ENCODE results near the gene MYH15.

The MYH15 gene

DNA sequence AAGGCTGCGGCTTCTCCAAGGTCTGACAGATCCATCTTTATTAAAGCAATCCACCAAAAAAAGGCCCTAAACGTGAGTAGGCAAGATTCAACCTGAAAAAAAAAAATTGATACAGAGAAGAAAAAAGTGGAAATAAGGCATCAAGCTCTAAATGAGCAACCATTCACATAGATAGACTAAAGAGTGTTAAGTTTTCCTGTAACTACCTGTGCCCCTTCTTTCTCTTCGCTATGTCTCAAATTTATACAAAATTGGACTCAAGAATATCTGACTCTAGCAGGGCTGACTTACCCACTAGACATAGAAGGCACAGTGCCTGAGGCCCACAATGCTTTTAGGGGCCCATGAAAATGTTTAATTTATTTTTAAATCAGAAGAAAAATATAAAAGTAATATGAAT lies at the start of gene MYH15:
Gene MYH15 (minus strand): TSS at position 101 of the 400 bp plus-strand sequence. CDS start 66 bp downstream, at position 35.
- DNase-seq: no peak

DNA sequence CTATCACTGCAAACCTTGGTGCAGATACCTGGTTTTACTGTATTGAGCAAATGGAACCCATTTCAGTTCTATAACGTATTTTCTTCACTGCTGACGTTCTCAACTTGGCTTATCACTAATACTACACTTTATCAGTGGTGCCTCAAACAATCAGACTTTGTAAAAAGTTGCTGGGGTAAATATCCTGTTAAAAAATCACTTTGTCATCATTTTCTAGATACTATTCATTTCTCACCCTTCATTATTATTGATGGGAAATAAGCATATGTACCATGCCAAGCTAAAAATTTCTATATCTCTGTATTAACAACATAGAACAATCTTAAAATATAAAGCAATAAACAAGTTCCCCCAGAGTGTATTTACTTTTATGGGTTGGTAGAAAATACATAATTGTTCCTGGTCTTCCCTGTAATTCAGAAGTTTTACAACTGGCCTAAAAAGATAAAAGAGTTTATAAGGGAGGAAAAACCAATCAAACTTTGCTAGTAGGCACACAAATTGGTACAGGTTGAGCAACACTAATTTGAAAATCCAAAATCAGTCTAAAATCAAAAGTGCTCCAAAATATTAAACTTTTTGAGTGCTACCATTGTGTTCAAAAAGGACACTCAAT lies 45.7 kb upstream of the MYH15 start:
- no peak for DNase-seq

DNA sequence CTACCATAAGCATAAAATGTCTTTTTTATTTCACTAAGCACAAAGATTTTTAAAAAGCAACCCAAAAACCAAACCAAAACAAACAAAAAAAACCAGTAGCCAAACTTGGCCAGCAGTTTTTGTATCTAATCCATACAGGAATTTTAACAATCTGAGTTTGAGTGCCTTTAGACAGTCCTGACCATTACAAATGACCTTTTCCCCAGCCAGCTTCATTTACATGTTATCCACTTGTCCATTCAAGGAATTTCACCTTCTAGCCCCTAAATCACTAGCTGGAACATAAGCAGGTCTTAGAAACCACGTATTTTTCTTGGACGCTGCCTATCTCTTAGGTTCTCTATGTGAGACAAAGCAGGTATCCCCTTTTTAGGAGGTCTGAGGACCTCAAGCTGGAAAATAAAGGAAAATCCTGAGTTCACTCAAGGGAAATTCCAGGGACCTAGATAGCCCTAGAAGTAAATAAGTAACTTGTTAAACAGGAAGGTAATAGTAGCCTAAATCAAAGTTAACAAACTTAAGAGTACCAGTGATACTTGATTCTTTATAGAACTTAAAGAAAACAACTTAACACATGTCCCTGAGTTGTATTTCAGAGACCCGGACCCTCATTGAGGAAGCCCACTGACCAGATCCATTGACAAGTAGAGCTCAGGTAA lies 44.6 kb upstream of the MYH15 start:
- no peak for DNase-seq

DNA sequence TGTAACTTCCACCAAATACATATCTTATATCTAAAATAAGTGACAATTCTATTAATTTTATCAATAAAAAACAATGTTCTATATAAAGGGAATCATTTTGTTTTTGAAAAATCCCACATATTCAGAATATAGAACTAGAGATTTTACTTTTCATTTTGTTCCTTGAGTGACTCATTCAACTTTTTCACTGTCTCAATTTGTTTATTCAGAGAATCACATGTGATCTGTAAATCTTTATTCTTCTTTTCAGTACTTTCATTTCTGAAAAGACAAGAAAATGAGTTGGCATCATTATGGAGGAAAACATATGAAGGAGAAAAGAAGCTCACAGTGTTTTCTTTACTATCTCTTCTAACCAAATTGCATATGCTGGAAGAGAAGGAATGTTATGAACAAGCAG lies 43.8 kb upstream of the MYH15 start:
- DNase-seq: no peak

DNA sequence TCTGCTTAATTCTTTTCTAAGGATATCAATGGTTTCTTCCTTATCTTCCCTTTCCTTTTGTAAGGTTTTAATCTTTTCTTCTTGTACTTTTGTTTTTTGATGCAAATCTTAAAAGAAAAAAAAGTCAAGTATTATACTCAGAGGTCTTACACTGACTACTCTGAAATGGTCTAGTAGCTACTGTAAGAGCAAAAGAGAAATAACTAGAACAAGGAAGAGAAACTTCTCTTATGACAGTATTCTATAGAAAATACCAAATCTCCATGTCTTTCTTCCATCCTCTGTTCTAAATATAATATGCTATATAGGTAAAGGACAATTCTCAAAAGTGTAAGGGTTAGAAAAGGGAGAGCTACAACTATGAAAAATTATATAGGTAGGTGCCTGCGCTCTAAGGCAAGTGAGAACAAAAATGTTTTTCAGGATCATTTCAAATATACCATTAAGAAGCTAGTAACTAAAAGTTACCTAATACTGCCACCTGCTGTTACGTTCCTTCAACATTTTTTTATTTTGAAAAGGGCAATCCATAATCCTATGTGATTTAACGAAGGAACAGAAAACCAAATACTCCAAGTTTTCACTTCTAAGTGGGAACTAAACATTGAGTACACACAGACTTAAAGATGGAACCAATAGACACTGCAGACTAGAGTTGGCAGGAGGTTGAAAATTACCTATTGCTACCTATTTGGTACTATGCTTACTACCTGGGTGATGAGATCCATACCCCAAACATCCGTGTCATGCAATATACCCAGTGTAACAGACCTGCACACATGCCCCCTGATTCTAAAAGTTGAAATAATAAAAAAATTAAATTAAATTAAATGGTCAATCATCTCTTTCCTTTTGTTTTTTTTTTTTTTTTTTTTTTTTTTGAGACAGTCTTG lies 42.1 kb upstream of the MYH15 start:
- no peak for DNase-seq

DNA sequence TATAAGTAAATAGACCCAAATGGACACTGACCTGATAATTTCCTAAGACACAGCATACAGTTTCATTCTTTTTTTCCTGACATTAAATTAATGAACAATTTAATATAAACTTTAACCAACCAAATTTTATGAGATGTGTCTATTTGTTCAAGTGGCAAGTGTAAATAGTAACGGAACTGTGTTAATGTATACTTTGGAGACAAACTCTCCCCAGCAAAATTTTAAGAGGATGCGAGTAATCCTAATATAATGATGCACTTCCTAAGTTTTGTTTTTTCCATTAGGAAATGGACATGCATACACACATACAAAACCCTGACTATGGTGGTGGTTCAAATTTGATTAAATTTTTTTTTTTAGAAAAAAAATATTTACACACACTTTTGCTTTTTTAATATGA lies 38.5 kb upstream of the MYH15 start:
- no peak for DNase-seq

DNA sequence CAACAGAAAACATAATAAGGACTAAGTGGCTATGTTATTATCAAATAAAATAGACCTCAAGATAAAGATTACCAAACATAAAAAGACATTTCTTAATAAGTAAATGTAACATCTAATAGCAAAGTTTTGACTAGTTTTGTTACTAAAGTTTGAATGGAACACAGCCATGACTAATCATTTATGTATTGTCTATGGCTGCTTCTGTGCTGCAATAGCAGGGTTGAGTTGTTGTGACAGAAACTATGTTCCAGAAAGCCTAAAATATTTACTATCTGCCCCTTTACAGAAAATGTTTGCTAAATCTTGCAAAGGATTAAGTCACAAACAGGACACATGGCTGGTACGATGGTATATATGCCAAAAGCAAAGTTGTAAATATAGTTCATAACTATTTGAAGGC lies 37.9 kb upstream of the MYH15 start:
- DNase-seq: no peak

DNA sequence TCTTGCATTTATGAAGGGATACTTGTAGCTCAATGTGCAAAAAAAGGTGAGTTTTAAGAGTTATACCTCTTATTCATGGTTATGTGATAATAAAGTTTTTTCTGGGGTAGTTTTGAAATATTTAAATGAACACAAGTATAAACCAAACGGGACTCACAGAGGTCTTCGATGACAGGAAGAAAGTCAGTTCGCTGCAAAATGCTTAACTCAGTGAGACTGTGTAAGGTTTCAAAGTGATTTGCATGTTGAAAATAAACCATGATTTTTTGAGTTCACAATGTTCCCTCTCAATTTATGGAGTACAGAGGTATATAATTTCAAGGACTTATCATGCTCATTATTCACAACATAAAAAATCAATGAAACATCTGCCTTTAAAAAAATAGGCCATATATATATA lies 36.3 kb upstream of the MYH15 start:
- no peak for DNase-seq

DNA sequence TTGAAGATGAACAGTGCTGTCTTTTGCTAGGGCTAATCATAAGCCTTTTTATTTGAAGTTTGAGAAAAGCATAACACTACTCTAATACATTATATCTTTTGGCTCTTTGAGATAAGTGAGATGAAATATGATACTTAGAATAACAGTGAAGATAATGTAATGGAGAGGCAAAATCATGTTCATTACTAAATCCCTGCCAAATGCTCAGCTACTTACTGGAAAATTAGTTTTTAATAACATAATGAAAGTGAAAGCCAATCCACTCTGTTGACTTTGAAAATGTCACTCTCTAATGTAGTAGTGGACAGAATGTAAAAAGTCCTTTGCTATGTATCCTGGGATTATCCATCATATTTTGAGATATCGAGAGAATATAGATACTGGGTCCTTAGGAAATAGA lies 35.9 kb upstream of the MYH15 start:
- no peak for DNase-seq

DNA sequence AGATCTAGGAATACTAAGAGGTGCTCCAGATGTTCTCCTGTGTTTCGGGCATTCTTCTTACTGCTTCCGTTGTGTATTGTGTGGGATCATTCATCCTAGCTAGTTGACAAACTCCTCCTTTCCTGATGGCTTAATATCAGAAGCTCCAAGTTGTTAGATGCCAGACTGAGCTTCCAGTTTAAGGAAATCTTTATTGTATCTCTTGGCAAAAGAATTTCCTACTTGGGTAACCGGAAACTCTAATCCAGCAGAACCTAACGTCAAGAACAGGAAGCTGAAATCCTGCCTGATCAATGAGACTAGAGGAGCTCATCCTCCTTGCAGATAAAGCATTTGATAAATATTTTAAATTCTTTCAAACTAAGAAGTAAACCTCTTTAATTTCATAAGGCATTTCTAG lies 27.7 kb upstream of the MYH15 start:
- DNase-seq: no peak

DNA sequence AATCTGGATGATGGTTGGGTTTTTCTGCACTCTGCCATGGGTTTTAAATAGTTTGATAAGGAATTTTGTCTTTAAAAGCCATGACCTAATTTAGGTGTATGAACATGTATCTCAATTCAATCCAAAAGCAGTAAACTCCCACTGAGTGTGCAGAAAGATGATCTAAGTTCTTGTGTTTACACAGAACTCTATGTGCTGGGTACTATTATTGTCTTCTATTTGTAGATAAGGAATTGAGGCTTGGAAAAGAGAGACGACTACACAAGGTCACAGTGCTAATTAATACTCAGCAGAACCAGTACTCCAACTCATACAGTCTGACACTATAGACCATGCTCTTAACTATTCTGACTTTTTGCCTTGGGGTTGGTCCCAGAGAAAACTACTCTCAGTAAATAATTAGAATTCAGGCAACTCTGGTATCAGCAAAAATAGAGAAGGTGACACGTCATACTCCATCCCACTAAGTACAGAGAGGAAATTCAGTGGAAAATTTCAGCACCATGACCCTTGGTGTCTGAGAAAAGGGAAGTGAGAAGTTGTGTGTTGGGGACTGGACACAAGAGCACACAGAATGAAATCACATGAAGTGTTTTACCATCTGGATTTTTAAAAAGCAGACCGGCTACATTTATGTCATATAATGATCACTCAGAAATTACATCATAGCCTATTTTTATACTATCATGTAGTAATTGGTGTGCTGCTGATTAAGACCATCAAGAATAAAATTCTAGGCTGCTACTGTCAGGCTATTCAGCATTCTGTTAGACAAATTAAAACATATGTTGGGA lies 18.3 kb upstream of the MYH15 start:
- DNase-seq: no peak

DNA sequence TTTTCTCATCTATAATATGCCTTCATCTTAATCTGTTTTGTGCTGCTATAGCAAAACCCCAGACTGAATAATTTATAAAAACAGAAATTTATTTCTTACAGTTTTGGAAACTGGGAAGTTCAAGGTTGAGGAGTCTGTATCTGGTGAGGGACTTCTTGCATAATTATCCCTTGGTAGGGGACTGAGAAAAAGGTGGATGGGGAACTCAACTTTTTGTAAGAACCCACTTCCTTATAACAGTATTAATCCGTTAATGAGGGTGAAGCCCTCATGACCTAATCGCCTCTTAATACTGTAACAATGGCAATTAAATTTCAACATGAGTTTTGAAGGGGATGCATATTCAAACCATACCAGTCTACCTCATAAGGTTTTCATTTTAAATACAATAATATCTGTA lies 17.4 kb upstream of the MYH15 start:
- no peak for DNase-seq

DNA sequence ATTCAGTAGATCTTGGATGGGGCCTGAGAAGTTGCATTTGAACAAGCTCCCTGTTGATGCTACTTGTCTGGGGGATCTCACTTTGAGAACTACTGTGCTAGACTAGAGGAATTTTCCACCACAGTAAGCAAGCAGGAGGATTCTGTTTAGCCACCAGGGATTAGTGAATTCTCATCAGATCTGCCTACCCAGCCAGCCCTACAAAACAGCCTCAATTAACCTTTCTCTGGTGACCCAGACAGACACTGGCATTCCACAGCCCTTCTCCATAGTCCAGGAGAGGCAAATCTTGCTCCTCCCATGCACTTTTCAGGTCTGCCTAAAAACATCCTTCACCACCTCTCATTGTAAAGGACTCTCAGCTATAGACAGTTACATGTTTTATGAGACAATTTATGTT lies 16.7 kb upstream of the MYH15 start:
- no peak for DNase-seq

DNA sequence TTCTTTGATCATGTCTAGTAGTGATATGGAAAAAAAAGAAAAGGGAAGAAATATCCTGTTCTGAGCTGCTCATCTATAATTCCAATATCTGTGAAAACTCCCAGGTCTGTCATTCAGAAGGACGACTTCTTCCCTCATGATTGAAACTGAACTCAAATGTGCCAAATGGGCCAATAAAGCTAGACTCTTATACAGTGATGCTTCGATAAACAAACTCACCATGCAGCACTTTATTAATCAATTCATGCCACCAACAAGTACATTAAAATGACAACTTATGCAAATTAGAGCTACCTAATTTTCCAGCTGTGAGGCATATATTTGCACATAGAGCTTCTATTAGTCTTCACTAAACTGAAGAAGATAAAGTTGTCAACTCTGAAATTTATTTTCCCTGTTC lies 15.6 kb upstream of the MYH15 start:
- no peak for DNase-seq

DNA sequence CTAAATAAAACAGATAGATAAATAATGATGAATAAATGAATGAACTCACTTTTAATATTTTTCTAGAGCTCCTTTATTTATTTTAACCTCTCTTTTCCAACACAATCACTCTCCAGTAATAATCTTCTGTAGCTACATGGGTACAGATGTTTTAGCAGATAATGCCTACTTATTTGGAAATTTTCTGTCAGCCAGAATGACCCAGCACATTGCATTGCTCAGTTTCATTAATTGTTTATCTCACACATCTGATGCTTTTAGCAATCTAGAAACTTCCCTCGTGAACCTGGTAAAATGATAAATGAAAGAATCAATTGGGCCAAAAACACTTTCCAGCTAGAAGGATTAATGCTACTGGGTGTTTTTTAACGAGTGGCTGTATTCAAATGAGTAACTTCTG lies 14.9 kb upstream of the MYH15 start:
- no peak for DNase-seq

DNA sequence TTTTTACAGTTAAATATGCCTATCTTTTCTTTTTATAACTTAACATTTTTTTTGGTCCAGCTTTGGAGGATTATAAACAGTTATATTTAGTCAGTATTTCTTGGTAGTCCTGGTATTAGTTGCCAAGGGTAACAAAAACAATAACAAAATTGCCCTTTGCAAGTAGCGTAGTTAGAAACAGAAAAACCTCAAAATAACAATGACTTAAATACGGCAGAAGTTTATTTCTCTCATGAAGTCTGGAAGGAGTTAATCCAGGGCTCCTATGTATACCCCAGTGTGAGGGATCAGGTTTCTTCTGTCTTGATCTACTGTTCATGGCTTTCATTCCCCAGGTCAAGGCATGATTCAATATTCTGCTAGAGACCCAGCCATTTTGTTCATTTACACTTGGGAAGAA lies 14.1 kb upstream of the MYH15 start:
- no peak for DNase-seq

DNA sequence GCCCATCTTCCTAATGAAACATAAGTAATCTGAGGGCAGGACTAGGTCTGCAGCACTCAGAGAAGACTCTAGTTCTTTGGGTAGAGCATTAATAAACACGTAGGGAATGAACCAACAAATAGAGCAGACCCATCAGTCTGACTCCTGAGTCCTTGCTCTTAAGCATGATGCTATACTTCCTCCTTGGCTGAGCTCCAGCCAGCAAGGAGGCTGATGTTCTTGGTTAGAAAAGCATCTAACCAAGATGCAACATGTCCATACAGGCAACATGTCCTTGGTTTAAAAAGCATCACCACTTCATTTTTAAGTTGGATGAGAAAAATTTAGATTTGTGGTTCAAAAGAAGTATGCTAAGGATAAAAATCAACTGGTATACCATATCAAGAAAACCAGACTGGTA lies 8.5 kb upstream of the MYH15 start:
- DNase-seq: no peak

DNA sequence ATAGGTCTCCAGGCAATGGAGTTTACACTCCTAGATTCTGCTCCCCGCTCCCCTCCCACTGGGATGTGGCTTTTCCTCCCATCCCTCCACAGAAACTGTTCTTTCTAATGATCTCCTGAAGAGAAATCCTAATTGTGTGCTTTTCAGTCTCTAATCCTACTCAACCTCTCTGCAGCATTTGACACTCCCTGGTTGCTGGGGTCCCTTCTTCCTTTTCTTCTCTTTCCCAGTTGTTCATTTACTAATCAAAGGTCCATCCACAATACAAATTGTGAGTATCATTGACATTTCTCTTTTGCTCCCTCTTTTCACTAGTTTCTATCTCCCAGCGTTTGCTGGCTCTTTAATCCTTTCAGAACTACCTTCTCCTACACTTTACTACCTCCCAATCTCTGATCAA lies 6.5 kb upstream of the MYH15 start:
- DNase-seq: no peak

DNA sequence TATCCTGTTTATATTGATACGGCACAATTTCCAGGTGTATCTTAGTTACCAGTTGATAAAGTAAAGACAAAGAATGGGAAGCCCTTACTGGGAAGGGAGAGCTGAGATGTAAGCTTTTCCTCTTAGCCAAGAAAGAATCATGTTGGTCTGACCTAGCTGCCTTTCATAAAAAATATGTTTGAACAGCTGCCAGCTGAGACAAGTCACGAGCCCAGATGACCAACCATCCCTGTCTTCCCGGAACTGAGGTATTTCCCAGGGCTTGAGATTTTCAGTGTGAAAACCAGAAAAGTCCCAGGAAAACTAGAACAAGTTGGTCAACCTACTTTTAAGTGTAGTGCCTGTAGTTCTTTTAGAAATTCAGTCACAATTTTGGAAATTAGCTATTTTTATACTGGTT lies 3.6 kb upstream of the MYH15 start:
- DNase-seq: no peak

DNA sequence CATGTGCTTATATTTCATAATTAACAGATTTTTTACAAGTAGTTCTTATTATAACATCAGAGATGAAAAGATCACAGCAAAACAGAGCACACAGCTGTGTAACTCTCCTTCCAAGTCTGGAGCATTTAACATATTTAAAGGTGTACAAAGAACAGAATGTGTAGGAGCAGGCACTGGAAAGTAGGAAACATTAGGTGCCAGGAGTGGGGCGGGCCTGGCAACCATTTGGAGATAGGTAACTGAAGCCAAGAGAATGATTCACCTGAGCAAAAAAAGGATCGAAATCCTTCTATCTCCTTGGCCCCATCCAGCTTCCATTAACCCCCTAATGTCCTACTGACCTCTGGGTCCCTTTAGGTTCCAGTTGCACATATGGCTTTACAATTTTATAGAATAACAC lies 2.3 kb upstream of the MYH15 start:
- DNase-seq: no peak

DNA sequence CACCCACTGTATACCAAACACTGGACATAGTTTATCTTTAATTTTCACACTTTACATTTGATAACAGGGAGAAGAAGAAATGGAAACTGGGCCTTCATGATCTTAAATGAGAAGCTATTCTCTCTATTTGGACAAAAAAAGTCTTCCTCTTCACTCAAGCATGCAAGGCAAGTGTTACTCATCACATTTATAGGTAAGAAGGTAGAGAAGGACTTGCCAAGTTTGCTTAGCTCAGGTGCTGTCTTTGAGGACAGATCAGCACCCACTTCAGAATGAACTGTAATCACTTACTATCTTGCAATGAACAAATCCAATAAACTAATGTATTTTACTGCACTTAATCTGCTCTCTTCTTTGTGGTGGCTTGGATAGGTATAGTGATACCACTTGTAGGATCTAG lies 1.1 kb upstream of the MYH15 start:
- DNase-seq: no peak

DNA sequence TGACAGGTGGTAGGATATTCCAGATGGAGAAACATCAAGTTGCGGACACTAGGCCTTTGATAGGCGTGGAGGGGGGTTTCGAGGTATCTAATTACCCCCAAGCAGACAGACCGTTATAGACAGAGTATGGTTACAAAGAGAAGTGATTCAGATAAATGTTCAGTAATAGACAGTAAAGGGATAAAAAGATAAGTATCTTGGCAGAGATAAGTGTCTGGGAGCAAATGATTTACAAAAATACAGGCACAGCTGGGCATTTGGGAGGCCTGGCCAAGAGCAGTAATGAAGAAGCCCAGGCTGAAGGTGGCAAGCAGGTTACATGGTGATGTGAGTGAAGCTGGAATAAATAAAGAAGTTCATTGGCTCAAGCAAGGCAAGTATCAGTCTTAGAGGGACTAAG lies 659 bp upstream of the MYH15 start:
- DNase-seq: no peak

DNA sequence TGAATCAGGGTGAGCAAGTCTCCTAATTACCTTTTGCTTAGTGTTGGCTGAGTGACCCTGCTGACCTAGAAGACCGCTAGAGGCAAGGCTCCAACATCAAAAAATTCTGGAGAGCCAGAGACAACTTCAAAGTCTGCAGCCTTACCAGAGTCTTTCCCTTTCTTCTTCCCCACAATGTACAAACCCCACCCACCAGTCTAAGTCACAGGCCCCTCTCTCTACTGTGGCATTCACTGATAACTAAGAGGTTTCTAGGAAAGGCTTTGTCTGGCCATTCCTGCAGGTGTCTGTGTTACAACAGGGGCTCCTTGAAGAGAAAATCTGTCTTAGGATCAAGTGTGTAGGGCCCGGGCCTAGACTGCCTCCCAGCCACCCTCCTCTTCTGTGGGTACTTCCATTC lies 525 bp downstream of the MYH15 start:
- DNase-seq: no peak
